ENCODE measurements around the gene PLA1A. TPM values are rescaled to one million over a fixed set of nuclear protein-coding genes. Genes with fewer than 3 reads are reported as not detected.
A peak's percentile ranks its signal among the peaks of the same experiment; 100 is the strongest.
"Not testable (repeated sequence)": the region's sequence is repeated elsewhere in the genome, so short reads cannot be mapped to it uniquely, and the experiment has no call there.

Gene PLA1A
- 10 to 100 TPM in 5 of 6 experiments, 1 to 10 TPM in 1; 9.9 to 30.2 (median 15.9) TPM for total RNA-seq
- long read RNA-seq, partial matches to known transcripts = 0 of 2 reads
- long read RNA-seq, other reads (novel, unspliced or antisense) = 1 of 2 reads

GRCh38 chr3:119597548-119598288 lies at the start of gene PLA1A:
PLA1A (plus strand) TSS chr3:119597885; CDS start chr3:119597914, 29 bp downstream.
- Histone ChIP-seq H3K27me3 (no peaks in the 10 kb centered on the region), H3K4me1 (peaks cover 0 to 24% (median 10%) of the 10 kb centered on the region in 4 donors), H3K27ac (peak within 1 kb of the TSS; percentile 45 to 87 (median 51)), H3K36me3 (no peaks in the 10 kb centered on the region), H3K4me3 (peak within 1 kb of the TSS in 2 of 3 donors; percentile 15 to 19), H3K9me3 (no peaks in the 10 kb centered on the region)
- intact Hi-C loops (cut with DNase I) = no loop called here
- 21% methylated on average over 7 of the region's 7 CpGs for WGBS (ENCODE audit: insufficient coverage, low coverage, low lambda C conversion rate, missing lambda C conversion rate)
- ATAC-seq (peak; percentile 78 to 86 (median 80)), DNase-seq (no peak)
- TF ChIP-seq CTCF (IDR thresholded peaks at IDR 0.05) = no peak
- TF ChIP-seq POLR2A (IDR thresholded peaks at IDR 0.05) = peak; percentile 22

GRCh38 chr3:119548341-119548740 lies 49.3 kb upstream of the PLA1A start:
- H3K4me1 ChIP-seq = no peaks in the 10 kb centered on the region
- H3K4me3 ChIP-seq = no peak overlapping the region
- DNase-seq = no peak
- no peak overlapping the region for H3K27ac ChIP-seq
- intact Hi-C loops (cut with DNase I) = no loop called here
- ATAC-seq = peak in 1 of 4 donors; percentile 32
- TF ChIP-seq POLR2A (IDR thresholded peaks at IDR 0.05) (no peak), CTCF (IDR thresholded peaks at IDR 0.05) (no peak)
- WGBS (ENCODE audit: insufficient coverage, low coverage, low lambda C conversion rate, missing lambda C conversion rate) = 44% methylated on average over 1 of the region's 3 CpGs
- no peaks in the 10 kb centered on the region for H3K27me3 ChIP-seq
- no peaks in the 10 kb centered on the region for H3K36me3 ChIP-seq
- H3K9me3 ChIP-seq = no peaks in the 10 kb centered on the region

- ATAC-seq = no peak
- WGBS (ENCODE audit: insufficient coverage, low coverage, low lambda C conversion rate, missing lambda C conversion rate) = 90% methylated on average over 6 of the region's 9 CpGs
- intact Hi-C loops (cut with DNase I) = no loop called here
- no peak for DNase-seq
- H3K4me3 ChIP-seq = no peak overlapping the region
- no peaks in the 10 kb centered on the region for H3K27me3 ChIP-seq
- no peak for TF ChIP-seq POLR2A (IDR thresholded peaks at IDR 0.05)
- no peak for TF ChIP-seq CTCF (IDR thresholded peaks at IDR 0.05)
- H3K9me3 ChIP-seq = no peaks in the 10 kb centered on the region
- H3K4me1 ChIP-seq = no peaks in the 10 kb centered on the region
- no peaks in the 10 kb centered on the region for H3K36me3 ChIP-seq
- no peak overlapping the region for H3K27ac ChIP-seq
Measured at GRCh38 chr3:119550192-119550910, 47.3 kb upstream of the PLA1A start.

GRCh38 chr3:119551598-119551997 lies 46.1 kb upstream of the PLA1A start:
- DNase-seq (no peak), ATAC-seq (no peak)
- WGBS (ENCODE audit: insufficient coverage, low coverage, low lambda C conversion rate, missing lambda C conversion rate) = 88% methylated on average over 4 of the region's 5 CpGs
- Histone ChIP-seq H3K27ac (no peak overlapping the region), H3K4me1 (no peaks in the 10 kb centered on the region), H3K9me3 (no peaks in the 10 kb centered on the region), H3K36me3 (no peaks in the 10 kb centered on the region), H3K4me3 (no peak overlapping the region), H3K27me3 (no peaks in the 10 kb centered on the region)
- no peak for TF ChIP-seq POLR2A (IDR thresholded peaks at IDR 0.05)
- TF ChIP-seq CTCF (IDR thresholded peaks at IDR 0.05) = no peak
- intact Hi-C loops (cut with DNase I) = no loop called here

- H3K36me3 ChIP-seq; H3K27ac ChIP-seq; DNase-seq; H3K4me3 ChIP-seq; H3K27me3 ChIP-seq; H3K4me1 ChIP-seq; H3K9me3 ChIP-seq; intact Hi-C loops (cut with DNase I); ATAC-seq: not testable (repeated sequence)
- 81% methylated on average over 6 of the region's 6 CpGs for WGBS (ENCODE audit: insufficient coverage, low coverage, low lambda C conversion rate, missing lambda C conversion rate)
Measured at GRCh38 chr3:119552928-119553327, 44.8 kb upstream of the PLA1A start.
